HFF-Myc (cell line): Measurements from ENCODE around the gene UNC93B1.
A peak's percentile ranks its signal among the peaks of the same experiment; 100 is the strongest.

ENCODE experiments used
- DNase-seq: peaks from one replicate; pipeline ENCODE4 v3.0.0-alpha.2; 2011; ENCODE audit warnings: low read depth; ENCODE audit errors: extremely low read depth
- H3K4me3 ChIP-seq: replicated peaks from 2 replicates; pipeline ENCODE4 v1.5.1; 2011; ENCODE audit warnings: low read depth, mild to moderate bottlenecking, control low read depth, low read length
- TF ChIP-seq, protein P1 (sequence below): IDR thresholded peaks from 2 replicates; pipeline ENCODE4 v1.5.1; 2012; ENCODE audit warnings: mild to moderate bottlenecking, low read depth, low read length, control low read depth; ENCODE audit errors: missing control alignments

UNC93B1 gene

DNA sequence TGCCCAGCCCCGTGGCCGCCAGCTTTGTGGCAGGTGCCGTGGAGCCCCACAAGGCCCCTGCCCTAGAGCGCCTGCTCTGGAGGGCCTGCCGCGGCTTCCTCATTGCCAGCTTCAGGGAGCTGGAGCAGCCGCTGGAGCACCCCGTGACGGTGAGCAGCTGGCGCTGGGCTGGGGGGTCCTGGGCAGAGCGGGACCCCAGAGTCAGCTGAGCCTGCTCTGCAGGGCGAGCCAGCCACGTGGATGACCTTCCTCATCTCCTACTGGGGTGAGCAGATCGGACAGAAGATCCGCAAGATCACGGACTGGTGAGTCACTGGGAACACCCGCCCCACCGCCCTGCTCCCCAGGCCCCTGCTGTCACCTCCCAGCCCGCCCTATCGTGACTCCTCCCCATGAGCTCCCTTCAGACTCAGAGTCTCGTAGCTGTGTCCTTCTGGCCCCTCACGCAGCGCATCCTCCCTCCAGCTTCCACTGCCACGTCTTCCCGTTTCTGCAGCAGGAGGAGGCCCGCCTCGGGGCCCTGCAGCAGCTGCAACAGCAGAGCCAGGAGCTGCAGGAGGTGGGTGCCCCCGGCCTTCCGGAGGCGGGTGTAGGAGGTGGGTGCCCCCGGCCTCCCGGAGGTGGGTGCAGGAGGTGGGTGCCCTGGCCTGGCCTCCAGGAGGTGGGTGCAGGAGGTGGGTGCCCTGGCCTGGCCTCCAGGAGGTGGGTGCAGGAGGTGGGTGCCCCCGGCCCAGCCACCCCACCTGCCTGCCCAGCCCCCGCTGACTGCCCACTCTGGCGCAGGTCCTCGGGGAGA lies 39.6 kb upstream of the UNC93B1 start:
- peak; percentile 46 for DNase-seq
- H3K4me3 ChIP-seq, result 0 out of 2 replicates have a peak overlapping the region, but pooled peaks have one; percentile 3
- TF ChIP-seq, protein P1, sequence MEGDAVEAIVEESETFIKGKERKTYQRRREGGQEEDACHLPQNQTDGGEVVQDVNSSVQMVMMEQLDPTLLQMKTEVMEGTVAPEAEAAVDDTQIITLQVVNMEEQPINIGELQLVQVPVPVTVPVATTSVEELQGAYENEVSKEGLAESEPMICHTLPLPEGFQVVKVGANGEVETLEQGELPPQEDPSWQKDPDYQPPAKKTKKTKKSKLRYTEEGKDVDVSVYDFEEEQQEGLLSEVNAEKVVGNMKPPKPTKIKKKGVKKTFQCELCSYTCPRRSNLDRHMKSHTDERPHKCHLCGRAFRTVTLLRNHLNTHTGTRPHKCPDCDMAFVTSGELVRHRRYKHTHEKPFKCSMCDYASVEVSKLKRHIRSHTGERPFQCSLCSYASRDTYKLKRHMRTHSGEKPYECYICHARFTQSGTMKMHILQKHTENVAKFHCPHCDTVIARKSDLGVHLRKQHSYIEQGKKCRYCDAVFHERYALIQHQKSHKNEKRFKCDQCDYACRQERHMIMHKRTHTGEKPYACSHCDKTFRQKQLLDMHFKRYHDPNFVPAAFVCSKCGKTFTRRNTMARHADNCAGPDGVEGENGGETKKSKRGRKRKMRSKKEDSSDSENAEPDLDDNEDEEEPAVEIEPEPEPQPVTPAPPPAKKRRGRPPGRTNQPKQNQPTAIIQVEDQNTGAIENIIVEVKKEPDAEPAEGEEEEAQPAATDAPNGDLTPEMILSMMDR, result no peak

DNA sequence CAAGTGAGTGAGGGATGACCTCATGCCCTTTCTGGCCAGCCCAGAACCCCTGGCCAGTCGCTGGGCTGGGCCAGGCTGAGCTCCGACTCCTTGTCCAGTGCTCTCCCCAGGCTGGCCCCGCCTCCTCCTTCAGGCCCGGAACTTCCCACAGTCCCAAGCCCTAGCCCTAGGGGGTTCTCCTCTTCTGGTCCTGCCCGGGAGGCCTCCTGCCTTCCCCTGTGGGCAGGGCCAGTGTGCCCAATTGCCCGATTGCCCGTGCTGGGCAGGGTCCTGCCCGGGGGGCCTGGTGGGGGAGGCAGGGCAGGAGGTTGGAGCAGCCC lies 39.1 kb upstream of the UNC93B1 start:
- 0 out of 2 replicates have a peak overlapping the region, but pooled peaks have one; percentile 3 for H3K4me3 ChIP-seq
- TF ChIP-seq, protein P1, result no peak
- no peak for DNase-seq

DNA sequence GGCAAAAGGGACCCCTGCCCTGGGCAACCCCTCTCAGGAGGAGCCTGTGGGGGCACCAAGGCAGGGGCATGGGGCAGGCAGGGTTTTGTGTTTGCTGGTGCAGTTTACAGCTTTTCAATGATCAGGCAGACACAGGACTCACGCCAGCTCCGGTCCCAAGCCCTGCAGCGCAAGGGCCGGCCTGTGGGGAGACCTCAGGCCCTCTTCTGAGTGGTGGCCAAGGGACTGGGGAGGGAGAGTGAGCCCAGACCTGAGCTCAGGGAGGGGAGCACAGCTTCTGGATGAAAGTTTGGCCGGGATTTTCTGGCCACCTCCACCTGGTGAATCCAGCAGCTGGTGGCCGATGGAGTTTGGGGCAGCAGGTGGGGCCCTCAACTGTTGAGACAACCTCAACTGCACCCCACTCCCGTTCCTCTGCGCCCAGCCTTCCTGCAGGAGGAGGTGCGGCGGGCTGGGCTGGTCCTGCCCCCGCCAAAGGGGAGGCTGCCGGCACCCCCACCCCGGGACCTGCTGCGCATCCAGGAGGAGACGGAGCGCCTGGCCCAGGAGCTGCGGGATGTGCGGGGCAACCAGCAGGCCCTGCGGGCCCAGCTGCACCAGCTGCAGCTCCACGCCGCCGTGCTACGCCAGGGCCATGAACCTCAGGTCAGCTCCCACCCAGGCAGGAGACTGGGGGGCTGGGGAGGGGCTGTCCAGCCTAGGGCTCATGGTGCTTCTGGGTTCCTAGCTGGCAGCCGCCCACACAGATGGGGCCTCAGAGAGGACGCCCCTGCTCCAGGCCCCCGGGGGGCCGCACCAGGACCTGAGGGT lies 38.5 kb upstream of the UNC93B1 start:
- no peak overlapping the region for H3K4me3 ChIP-seq
- TF ChIP-seq, protein P1, result no peak
- DNase-seq, result no peak

DNA sequence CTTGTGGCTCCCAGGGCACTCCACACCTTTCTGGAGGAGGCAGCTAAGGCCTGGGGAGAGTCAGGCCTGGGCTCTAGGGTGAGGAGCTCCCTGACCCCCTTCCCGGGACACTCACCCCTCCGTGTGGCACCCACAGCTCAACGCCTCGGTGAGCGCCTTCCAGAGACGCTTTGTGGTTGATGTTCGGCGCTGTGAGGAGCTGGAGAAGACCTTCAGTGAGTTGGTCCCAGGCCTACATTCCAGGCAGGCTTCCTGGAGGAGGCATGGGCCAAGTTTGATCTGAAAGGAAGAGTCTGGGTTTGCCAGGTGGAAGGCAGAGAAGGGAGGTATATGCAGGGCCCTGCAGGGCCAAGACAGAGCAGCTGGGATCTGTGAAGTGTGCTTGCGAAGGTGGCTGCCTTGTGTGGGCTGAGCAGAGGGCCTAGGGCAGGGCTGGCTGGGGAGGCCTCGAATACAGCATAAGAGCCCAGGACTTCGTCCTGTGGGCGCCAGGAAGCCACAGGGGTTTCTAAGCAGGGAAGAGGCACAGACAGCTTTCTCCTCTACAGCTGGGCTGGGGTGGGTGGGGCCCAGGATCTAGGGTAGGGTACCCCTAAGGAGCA lies 37.8 kb upstream of the UNC93B1 start:
- H3K4me3 ChIP-seq, result no peak overlapping the region
- no peak for DNase-seq

DNA sequence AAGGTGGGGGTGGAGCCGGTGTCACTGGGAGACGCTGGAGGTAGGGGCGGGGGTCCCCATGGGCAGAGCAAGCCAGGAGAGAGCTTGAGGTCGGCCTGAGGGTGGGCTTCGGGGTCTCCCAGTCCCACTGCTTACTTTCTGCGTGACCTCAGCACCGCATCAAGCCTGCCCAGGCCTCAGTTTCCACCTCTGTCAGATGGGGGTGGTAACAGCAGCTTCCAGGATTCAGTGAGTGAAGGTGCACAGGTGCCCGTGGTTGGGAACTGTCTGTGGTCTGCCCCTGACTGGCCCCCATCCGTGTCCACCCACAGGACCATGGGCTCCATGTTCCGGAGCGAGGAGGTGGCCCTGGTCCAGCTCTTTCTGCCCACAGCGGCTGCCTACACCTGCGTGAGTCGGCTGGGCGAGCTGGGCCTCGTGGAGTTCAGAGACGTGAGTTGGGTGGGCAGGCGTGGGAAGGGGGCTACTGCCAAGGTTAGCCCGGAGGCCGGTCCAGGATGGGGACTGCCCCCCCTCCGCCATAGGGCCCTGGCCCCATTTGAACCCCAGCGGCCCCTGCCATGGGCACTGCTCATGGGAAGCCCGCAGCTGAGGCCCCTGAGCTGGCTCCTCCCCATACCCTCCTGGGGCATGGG lies 37.2 kb upstream of the UNC93B1 start:
- H3K4me3 ChIP-seq, result peak overlapping the region; percentile 57
- no peak for DNase-seq
- TF ChIP-seq, protein P1, result no peak

More for the DNA sequence above, 37.8 kb upstream of the UNC93B1 start:
- TF ChIP-seq, protein P1, result no peak
